ENCODE results near the gene GSN. TPM values are rescaled to one million over a fixed set of nuclear protein-coding genes. Genes with fewer than 3 reads are reported as not detected.

Gene GSN
- total and polyA plus RNA-seq, 2 of the 13 experiments (the other 11 are each of a cell fraction or from before 2014, with no cell fraction given), result 294 to 307 TPM

DNA sequence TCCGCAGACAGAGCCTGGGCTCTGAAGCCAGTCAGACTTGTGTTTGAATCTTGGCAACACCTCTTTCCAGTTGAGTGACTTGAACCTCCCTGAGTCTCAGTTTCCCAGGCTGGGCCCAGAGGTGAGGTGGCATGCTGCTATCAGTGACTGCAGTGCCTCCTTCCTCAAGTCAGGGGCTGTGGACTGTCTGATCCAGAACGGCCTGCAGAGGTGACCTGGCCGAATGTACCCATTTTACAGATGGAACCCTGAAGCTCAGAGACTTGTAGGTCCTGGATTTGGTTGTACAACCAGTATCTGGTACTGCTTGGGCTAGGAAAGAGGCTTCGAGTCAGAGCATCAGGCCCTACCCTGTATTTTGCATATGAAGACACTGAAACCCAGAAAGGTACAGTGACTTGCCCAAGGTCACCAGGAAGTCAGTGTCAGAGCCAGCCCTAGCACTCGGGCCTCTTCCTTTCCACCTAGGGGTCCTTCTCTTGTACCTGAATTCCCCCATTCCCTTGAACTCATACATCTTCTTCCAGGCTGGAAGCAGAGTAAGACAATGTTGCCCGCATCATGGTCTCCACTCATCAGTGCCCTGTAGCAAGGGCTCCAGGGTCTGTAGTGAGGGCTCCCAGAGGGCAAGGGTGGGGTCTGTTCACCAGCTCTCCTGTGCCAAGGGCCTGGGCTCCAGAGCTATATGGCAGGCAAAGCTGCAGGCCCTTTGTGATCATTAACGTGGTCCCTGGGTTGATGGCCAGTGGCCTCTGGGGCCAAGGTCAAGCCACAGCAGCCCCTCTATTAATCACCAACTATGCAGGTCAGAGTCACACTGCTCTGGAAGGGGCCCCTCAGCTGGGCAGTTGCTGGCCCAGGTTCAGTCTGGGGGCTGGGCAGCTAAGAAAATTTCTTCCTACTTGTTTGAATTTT is 28.5 kb downstream of the GSN start (continued):
- TF ChIP-seq, protein P1, sequence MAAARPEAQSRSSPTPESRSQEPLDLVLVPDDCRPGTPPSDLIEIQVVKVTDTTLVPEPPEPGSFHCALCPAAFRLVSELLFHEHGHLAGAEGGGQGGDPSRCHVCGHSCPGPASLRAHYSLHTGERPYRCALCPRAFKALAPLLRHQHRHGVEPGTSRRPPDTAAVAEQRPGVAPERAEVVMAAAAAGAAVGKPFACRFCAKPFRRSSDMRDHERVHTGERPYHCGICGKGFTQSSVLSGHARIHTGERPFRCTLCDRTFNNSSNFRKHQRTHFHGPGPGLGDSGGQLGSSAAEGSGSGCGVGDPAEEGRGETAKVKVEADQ (CRISPR knock-in tag; IDR thresholded peaks at IDR 0.05; ENCODE audit: borderline replicate concordance), result 0 out of 2 replicates have a peak, but pooled peaks have one; percentile 14
- peak; percentile 78; the same call in 1 of the 2 replicates for TF ChIP-seq MYPOP (CRISPR knock-in tag; IDR thresholded peaks at IDR 0.05)
- peak; percentile 52 for TF ChIP-seq ELF3 (CRISPR knock-in tag; IDR thresholded peaks at IDR 0.05)
- TF ChIP-seq FOXJ3 (CRISPR knock-in tag; IDR thresholded peaks at IDR 0.05; ENCODE audit: borderline replicate concordance), result peak; percentile 76; the same call in 1 of the 2 replicates
- TF ChIP-seq THYN1 (CRISPR knock-in tag; IDR thresholded peaks at IDR 0.05; ENCODE audit: borderline replicate concordance, low read depth), result no peak
- TF ChIP-seq ZFX (CRISPR knock-in tag; IDR thresholded peaks at IDR 0.05; ENCODE audit: low read depth), result peak; percentile 88
- TF ChIP-seq, protein P2, sequence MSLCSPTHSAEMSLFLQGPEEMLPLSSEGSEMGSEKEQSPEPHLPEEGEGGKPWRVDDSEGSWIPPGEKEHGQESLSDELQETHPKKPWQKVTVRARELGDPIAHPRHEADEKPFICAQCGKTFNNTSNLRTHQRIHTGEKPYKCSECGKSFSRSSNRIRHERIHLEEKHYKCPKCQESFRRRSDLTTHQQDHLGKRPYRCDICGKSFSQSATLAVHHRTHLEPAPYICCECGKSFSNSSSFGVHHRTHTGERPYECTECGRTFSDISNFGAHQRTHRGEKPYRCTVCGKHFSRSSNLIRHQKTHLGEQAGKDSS (CRISPR knock-in tag; IDR thresholded peaks at IDR 0.05; ENCODE audit: borderline replicate concordance, low read depth), result no peak
- peak; percentile 93 for TF ChIP-seq MTA1 (CRISPR knock-in tag; IDR thresholded peaks at IDR 0.05; ENCODE audit: borderline replicate concordance)
- TF ChIP-seq ZBTB46 (CRISPR knock-in tag; IDR thresholded peaks at IDR 0.05; ENCODE audit: borderline replicate concordance), result no peak
- no peak for TF ChIP-seq HNRNPLL (IDR thresholded peaks at IDR 0.05; ENCODE audit: low read depth, low read length, poor library complexity, severe bottlenecking)
- TF ChIP-seq ZNF589 (CRISPR knock-in tag; conservative IDR thresholded peaks at IDR 0.05), result 0 out of 2 replicates have a peak, but pooled peaks have one; percentile 50
- peak; percentile 97 for TF ChIP-seq MIXL1 (CRISPR knock-in tag; IDR thresholded peaks at IDR 0.05)
- no peak for TF ChIP-seq ZNF446 (CRISPR knock-in tag; IDR thresholded peaks at IDR 0.05)
- peak; percentile 72; the same call in 1 of the 2 replicates for TF ChIP-seq ADNP (CRISPR knock-in tag; IDR thresholded peaks at IDR 0.05)
- TF ChIP-seq ZNF879 (CRISPR knock-in tag; IDR thresholded peaks at IDR 0.05), result no peak
- TF ChIP-seq, protein P3, sequence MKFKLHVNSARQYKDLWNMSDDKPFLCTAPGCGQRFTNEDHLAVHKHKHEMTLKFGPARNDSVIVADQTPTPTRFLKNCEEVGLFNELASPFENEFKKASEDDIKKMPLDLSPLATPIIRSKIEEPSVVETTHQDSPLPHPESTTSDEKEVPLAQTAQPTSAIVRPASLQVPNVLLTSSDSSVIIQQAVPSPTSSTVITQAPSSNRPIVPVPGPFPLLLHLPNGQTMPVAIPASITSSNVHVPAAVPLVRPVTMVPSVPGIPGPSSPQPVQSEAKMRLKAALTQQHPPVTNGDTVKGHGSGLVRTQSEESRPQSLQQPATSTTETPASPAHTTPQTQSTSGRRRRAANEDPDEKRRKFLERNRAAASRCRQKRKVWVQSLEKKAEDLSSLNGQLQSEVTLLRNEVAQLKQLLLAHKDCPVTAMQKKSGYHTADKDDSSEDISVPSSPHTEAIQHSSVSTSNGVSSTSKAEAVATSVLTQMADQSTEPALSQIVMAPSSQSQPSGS (CRISPR knock-in tag; IDR thresholded peaks at IDR 0.05), result peak; percentile 78; the same call in 1 of the 2 replicates
- peak; percentile 58; the same call in 1 of the 2 replicates for TF ChIP-seq MED13 (CRISPR knock-in tag; IDR thresholded peaks at IDR 0.05)
- peak; percentile 87 for TF ChIP-seq PHF21A (CRISPR knock-in tag; IDR thresholded peaks at IDR 0.05)
- no peak for TF ChIP-seq SRSF1 (optimal IDR thresholded peaks at IDR 0.05; ENCODE audit: low read depth, low read length)
- TF ChIP-seq PLSCR1 (CRISPR knock-in tag; IDR thresholded peaks at IDR 0.05; ENCODE audit: borderline replicate concordance), result no peak
- TF ChIP-seq ZNF121 (CRISPR knock-in tag; IDR thresholded peaks at IDR 0.05), result 0 out of 2 replicates have a peak, but pooled peaks have one; percentile 48
- TF ChIP-seq NCOA2 (CRISPR knock-in tag; IDR thresholded peaks at IDR 0.05), result peak; percentile 95

Measured in HepG2 (cell line).